Tibial nerve (tissue), 3 donors: ENCODE data around the gene CDC14B.

Source experiments
- CTCF ChIP-seq, 5 experiments: fragments of 200-600 bp in 3 of 5; fragments of 450-650 bp in 2 of 5; sonication (generic) in 3 of 5; IDR thresholded peaks; one replicate each; pipeline ENCODE4 v1.5.1; 2016 to 2019; ENCODE audit warnings: antibody characterized with exemption in 5 of 5, mild to moderate bottlenecking in 3 of 5, moderate library complexity in 2 of 5
- POLR2A ChIP-seq, 2 donors: fragments of 450-650 bp; IDR thresholded peaks; one replicate each; pipeline ENCODE4 v1.6.1; 2017; ENCODE audit warnings: antibody characterized with exemption in 2 of 2, mild to moderate bottlenecking in 2 of 2, moderate library complexity in 2 of 2

GRCh38 chr9:96509848-96510247, 109.8 kb downstream of the CDC14B start:
- TF ChIP-seq CTCF (IDR thresholded peaks at IDR 0.05), result no peak
- TF ChIP-seq POLR2A (IDR thresholded peaks at IDR 0.05), result no peak
